ENCODE results near the gene RNASE8.

Gene RNASE8

DNA sequence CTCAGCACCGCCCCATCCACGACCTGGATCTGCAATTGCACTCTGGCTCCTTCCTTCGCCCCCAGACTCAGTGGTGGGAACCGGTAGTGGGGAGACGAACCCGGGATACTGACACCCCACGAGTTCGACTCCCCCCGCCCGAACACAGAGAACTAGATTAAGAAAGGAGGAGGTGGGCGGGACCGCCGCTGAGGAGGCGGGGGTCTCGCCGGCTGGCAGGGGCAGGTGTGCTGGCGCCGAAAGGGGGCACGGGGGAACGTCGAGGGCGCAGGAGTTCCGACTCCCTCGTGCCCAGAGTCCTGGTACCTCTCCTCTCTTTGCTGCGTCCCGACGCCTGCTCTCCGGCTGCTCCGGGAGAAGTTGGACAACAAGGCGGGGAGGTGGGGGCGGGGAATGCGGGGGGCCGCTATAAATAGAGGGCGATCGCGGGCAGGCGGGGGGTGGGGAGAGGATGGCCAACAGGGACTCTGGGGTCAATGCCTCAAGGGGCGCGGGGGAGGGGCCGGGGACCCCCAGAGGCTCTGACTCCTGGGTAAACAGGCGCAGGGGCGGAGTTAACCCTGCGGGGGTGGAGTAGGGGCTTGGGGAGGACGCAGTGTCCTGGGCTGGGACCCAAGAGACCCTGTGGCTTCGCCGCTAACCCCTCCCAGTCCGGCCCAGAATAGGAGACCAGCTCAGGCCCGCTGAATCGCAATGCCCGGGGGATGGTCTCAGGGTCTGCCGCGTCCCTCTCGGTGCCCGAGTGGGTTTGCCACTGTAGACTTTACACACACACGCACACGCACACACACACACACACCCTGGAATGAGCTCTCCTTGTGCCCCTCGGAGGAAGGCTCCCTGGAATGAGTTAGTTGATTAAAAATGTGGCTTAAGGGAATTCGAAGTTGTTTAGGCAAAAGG, 32.0 kb upstream of the RNASE8 start:
- H3K27me3 ChIP-seq = peaks cover 72% of the 10 kb centered on the region
- H3K27ac ChIP-seq = no peak overlapping the region
- H3K36me3 ChIP-seq = no peaks in the 10 kb centered on the region

DNA sequence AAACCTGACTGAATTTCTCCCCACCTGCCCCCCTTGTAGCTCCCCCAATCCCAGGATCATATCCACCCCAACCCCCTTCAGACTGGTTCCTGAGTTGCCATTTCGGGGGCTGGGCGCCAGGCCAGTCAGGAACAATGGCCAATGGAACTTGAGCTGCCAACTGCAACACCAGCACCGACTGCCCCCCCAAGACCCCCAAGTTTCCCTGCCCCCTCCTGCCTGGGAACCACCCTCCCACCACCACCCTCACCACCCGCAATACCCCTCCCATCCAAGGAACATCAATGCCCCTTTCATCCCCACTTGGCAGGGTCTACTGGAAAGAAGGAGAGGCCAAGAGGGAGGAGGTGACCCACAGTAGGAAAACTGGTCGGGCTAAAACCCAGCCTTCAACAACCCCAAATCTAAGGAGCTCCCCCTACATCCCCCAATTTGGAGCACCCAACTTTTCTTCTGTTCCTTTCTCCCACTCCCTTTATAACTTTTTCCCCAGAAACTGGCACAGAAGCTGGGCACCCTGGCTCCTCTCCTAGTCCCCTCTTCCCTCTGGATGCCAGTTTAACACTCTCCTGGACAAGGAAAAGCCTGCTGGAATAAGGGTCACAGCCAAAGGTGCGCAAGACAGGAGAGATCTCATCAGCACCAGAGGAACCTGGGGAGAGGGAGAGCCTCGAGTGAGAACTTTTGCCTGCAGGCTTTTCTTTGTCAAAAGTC, 31.2 kb upstream of the RNASE8 start:
- no peak overlapping the region for H3K27ac ChIP-seq
- H3K4me3 ChIP-seq (ENCODE audit: low read depth in 1 of 2, low read length in 1 of 2) = no peak overlapping the region
- H3K9me3 ChIP-seq = no peaks in the 10 kb centered on the region
- H3K36me3 ChIP-seq = no peaks in the 10 kb centered on the region
- H3K27me3 ChIP-seq = peaks cover 64% of the 10 kb centered on the region
- H3K4me1 ChIP-seq (ENCODE audit: control insufficient read depth in 1 of 2, insufficient read depth in 1 of 2, low read depth in 1 of 2, low read length in 1 of 2) = peaks cover 7 to 16% of the 10 kb centered on the region in 2 experiments
- no peak for TF ChIP-seq CTCF (IDR thresholded peaks at IDR 0.05)

More for the DNA sequence above, 32.0 kb upstream of the RNASE8 start:
- peaks cover 7 to 16% of the 10 kb centered on the region in 2 experiments for H3K4me1 ChIP-seq (ENCODE audit: control insufficient read depth in 1 of 2, insufficient read depth in 1 of 2, low read depth in 1 of 2, low read length in 1 of 2)
- H3K9me3 ChIP-seq = no peaks in the 10 kb centered on the region
- peak overlapping the region in 1 of 2 experiments; percentile 50 for H3K4me3 ChIP-seq (ENCODE audit: low read depth in 1 of 2, low read length in 1 of 2)
- TF ChIP-seq CTCF (IDR thresholded peaks at IDR 0.05) = no peak

GRCh38 chr14:21026988-21027315, 30.7 kb upstream of the RNASE8 start:
- H3K27ac ChIP-seq = no peak overlapping the region
- H3K4me3 ChIP-seq (ENCODE audit: low read depth in 1 of 2, low read length in 1 of 2) = no peak overlapping the region
- no peaks in the 10 kb centered on the region for H3K36me3 ChIP-seq
- peaks cover 7 to 16% of the 10 kb centered on the region in 2 experiments for H3K4me1 ChIP-seq (ENCODE audit: control insufficient read depth in 1 of 2, insufficient read depth in 1 of 2, low read depth in 1 of 2, low read length in 1 of 2)
- no peaks in the 10 kb centered on the region for H3K9me3 ChIP-seq
- no peak for TF ChIP-seq CTCF (IDR thresholded peaks at IDR 0.05)
- peaks cover 59% of the 10 kb centered on the region for H3K27me3 ChIP-seq

DNA sequence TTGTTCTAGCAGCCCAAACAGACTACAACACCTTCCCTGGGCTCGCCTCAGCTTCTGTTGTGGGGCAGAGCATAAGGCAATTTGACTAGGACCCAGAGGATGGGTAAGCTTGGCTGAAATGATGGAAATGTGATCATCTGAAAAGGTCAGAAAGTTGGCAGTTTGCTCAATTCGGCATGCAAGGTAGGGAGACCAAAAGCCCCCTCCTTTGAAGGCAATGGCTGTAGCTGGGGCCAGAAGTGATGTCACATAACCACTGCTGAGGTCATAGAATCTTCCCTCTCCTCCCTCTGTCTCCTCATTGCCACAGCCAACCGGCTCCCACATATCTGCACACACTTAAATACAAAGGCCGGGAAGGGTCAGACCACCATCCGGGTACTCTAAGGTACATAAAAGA, 27.7 kb upstream of the RNASE8 start, which contains the start of gene TPPP2:
TSS of gene TPPP2 (plus strand) at position 301 of the 400 bp plus-strand sequence. CDS start 365 bp downstream, outside the sequence.
- no peaks in the 10 kb centered on the region for H3K36me3 ChIP-seq
- peaks cover 29% of the 10 kb centered on the region for H3K27me3 ChIP-seq
- TF ChIP-seq CTCF (IDR thresholded peaks at IDR 0.05) = no peak

GRCh38 chr14:21030531-21030930, 27.1 kb upstream of the RNASE8 start:
- Histone ChIP-seq H3K36me3 (no peaks in the 10 kb centered on the region), H3K27me3 (peaks cover 23% of the 10 kb centered on the region), H3K27ac (no peak overlapping the region), H3K4me1 (ENCODE audit: control insufficient read depth in 1 of 2, insufficient read depth in 1 of 2, low read depth in 1 of 2, low read length in 1 of 2) (peaks cover 0 to under 1% of the 10 kb centered on the region in 2 experiments), H3K9me3 (no peaks in the 10 kb centered on the region), H3K4me3 (ENCODE audit: low read depth in 1 of 2, low read length in 1 of 2) (no peak overlapping the region)
- TF ChIP-seq CTCF (IDR thresholded peaks at IDR 0.05) = no peak

More for the DNA sequence above, 27.7 kb upstream of the RNASE8 start, which contains the start of gene TPPP2:
- Histone ChIP-seq H3K4me1 (ENCODE audit: control insufficient read depth in 1 of 2, insufficient read depth in 1 of 2, low read depth in 1 of 2, low read length in 1 of 2) (peaks cover 0 to 7% of the 10 kb centered on the region in 2 experiments), H3K9me3 (no peaks in the 10 kb centered on the region), H3K27ac (no peak within 1 kb of the TSS), H3K4me3 (ENCODE audit: low read depth in 1 of 2, low read length in 1 of 2) (no peak within 1 kb of the TSS)

All from neutrophil (primary cell).